Activated T-cell treated with anti-CD3 and anti-CD28 coated beads for 48 hours (primary cell): ENCODE data around the gene GNB5.
A peak's percentile ranks its signal among the peaks of the same experiment; 100 is the strongest.
"Not testable (repeated sequence)": the region's sequence is repeated elsewhere in the genome, so short reads cannot be mapped to it uniquely, and the experiment has no call there.

ENCODE experiments used
- DNase-seq: peaks from one replicate; pipeline ENCODE4 v3.0.0-alpha.2; 2020; ENCODE audit warnings: low read depth

GNB5 gene

DNA sequence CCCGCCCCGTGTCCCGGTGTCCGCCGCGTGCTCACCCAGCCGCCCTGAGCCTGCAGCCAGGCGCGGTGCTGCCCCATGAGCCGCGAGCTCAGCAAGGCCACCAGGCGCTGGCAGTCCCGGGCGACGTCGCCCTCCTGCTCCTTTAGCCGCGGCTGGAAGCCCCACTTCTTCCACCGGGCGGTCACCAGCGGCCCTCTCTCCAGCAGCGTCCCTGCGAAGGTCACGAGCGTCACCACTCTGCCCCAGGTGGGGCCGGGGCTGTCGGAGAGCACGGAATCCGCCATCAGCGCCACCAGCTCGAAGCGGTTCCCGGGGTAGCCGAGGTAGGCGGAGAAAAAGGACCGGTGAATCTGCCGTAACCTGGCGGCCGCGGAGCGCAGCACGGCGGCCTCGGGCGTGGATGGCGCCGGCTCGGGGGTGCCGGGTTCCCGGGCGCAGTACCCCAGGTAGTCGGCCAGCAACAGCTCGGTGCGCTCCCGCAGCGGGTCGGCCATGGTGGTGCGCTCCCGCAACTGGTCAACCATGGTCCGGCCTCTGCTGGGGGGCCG lies 78.9 kb downstream of the GNB5 start:
- DNase-seq = peak; percentile 38

DNA sequence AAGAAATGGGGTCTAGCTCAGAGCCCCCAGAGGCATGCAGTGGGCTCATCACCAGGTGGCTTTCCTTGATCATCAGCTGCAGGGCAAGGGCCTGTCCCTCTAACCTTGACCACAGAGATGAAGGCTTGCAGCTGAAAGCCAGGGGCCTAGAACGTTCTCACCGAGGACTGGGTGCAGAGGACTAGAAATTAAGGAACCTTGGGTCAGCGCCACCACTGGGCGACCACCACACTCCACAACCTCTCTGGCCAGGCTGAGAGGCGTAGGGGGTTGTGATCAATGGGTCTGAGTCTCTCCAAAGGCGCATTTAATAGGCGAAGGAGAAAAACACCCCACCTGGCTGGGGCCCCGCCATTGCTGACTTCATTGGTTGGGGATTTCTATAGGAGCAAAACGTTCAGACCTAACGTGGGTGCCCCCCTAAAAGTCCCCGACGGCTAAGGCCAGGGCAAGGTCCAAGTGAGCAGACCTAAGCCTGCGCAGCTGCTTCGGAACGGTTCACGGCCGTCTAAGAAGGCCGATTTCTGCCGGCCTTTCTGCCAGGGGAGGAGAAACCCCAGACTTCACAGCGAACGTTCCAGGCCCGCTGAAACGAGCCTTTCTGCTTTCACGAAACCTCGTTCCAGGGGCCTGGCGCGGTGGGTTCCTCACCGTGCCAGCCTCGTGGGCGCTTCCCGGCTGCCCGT lies 79.5 kb downstream of the GNB5 start:
- no peak for DNase-seq

DNA sequence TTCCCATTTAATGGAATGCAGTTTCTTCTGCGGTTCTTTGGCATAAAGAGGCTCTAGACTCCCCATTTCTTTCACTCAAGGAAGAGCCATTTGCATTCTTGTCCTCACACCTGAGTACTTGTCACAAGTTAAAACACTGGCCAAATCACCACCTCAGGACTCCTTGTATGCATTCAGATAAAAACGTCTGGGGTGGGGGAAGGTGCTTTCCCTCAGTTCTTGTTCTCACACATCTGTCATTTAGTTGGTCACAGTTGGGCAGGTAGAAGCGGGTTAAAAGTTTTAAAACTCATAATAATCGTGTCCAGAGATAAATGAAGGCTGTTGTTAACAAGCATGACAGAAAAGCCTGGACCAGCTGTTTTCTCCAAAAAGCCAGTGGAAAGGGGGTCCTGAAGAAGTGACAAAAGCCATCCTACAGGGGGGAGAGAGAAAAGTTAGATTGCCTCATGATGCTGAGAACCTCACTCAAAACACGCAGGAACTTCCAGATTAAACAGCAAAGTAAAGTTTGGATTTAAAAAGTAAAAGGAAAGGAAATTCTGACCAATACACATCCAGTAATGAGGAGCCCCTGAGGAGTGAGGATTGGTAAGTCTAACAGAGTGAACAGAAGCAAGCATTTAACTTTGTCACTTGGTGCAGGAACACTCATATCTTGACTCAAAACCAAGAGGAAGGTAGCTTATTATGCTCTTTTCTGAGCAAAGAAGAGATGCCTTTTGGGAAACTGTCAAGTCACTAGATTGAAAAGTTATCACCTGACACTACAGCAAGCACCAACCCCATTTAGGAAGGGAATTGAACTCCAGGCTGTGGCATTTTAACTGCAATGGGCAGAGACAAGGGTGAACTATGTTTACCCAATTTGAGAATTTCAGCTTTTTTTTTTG lies 81.4 kb downstream of the GNB5 start:
- no peak for DNase-seq

DNA sequence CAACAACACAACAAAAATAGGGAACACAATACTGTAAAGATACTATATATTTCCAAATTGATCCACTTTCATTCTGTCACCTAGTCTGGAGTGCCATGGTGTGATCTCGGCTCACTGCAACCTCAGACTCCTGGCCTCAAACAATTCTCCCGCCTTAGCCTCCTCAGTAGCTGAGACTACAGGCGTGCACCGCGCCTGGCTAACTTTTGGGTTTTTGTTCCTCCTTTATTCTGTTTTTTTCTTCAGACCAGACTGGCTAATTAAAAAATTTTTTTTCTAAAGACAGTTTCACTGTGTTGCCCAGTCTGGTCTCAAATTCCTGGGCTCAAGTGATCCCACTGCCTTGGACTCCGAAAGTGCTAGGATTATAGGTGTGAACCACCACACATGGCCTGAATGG lies 84.0 kb downstream of the GNB5 start:
- no peak for DNase-seq

DNA sequence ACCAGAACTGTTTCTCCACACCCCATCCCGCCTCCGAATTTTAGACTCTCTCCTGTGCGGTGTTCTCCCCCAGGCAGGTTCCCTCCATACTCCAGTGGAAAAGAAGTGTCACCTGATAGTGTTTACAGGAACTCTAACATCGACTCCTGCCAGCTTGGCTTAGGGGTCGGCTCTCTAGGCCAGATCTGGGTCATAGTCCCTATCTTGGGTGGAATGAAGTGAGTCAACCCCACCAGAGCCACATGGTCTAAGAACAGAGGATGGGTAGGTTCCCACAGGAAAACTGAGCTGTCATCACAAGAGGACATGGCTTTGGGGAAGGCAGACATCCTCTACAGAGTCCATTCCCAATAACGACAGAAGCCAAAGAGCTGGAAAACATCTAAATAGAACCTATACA lies 84.6 kb downstream of the GNB5 start:
- DNase-seq = no peak

DNA sequence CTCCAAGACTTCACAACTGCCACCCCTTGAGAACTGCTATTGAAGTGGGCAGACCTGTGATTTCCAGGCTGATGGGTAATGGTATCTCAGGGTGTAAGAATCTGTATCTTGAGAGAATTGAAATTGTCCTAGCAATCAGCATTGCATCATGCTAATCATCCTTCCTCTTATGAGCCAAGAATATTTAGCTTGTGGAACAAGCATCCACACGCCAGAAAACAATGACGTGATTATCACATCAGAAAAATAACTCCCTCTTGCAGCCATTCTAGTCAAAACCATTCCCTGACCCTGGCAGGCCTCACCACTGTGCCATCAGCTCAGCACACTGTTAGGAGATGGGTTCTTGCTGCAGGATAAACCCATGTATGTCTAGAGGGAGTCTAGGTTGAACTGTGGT lies 85.3 kb downstream of the GNB5 start:
- DNase-seq = no peak

DNA sequence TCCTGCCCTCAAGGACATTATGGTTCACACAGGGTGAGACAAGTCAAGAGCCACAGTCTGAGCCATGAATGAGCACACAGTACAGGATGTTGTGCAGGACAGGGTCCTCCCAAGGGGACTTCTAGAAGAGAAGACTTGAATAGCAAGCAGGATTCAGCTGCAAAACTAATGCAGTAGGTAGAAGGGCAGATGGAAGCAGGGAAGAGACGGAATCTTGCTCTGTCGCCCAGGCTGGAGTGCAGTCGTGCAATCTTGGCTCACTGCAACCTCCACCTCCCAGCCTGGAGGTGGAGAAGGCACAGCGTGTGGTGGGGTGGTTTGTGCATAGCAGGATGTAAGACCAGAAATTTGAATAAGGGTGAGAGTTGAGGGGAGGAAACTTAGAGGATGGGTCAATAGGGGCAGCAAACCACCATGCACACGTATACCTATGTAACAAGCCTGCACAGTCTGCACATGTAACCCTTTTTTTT lies 86.6 kb downstream of the GNB5 start:
- DNase-seq = no peak

DNA sequence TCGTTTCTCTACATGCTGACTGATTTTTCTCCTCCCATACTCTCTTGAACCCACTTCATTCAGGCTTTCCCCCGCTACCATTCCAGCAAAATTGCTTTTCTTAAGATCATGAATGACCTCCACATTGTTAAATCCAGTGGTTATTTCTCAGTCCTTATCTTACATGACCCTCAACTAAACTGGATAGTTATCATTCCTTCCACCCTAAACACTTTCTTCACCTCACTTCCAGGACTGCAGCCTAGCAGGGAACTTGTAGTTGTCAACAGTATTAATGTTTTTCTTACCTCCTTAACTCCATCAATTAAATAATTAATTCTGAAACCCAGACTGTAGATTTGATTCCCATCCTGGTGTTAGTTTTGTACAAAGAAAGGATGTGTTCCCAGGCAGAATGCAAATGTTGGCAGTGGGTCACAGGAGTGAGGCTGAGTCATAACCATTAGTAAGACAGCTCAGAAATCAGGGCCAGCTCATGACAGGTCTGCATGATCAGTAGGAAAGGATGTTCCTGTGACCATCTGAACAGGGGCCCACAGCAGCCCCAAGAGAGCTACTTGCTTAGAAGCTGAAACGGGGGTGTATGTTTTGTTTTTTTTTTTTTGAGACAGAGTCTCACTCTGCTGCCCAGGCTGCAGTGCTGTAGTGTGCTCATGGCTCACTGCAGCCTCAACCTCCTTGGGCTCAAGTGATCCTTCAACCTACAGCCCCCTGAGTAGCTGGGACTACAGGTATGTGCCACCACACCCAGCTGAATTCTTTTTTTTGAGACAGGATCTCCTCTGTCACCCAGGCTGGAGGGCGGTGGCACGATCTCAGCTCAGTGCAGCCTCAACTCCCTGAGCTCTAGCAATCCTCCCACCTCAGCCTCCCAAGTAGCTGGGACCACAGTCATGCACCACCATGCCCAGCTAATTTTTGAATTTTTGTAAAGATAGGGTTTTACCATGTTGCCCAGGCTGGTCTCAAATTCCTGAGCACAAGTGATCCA lies 87.7 kb downstream of the GNB5 start:
- DNase-seq = no peak

DNA sequence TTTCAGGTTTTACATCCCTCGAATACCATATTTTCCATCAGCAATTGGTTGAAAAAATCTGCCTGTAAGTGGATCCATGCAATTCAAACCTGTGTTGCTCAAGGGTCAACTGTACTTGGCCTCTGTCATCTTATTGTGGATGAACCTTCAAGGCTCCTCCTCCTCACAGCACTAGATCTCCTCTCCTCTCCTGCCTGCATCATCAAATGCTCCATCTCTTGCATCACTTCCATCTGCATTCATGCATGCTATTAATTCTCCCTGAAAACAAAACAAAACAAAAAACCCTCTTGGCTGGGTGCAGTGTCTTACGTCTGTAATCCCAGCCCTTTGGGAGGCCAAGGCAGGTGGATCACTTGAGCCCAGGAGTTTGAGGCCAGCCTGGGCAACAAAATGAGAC lies 88.7 kb downstream of the GNB5 start:
- DNase-seq = no peak

DNA sequence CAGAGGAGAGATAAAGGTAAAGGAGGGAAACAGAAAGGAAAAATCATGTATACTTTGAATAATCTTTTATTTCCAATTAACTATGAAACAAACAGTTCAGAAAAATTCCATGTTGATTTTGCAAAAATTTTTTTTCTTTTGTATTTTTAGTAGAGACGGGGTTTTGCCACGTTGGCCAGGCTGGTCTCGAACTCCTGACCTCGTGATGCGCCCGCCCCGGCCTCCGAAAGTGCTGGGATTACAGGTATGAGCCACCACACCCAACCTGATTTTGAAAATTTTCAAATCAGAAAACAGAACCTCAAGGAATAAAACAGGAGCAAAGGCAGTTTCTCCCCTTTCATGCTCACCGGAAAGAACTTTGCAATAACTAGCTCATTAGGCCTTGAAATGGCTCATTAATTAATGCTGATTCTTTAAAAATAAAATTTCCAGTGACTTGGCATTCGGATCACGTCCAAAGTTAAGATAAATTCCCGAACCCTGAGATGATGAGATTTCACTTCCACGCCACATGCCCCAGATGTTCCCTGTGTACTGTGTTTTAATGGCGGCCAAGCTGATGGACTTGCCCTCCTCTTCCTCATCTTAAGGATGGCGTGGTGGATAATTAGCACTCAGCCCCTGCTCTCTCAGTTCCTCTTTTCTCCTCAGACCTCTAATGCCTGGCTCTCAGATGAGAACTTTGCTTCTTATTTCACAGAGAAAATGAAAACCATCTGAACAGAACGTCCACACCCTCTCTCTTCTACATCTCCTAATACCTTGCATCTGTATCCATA lies 89.5 kb downstream of the GNB5 start:
- DNase-seq = no peak

DNA sequence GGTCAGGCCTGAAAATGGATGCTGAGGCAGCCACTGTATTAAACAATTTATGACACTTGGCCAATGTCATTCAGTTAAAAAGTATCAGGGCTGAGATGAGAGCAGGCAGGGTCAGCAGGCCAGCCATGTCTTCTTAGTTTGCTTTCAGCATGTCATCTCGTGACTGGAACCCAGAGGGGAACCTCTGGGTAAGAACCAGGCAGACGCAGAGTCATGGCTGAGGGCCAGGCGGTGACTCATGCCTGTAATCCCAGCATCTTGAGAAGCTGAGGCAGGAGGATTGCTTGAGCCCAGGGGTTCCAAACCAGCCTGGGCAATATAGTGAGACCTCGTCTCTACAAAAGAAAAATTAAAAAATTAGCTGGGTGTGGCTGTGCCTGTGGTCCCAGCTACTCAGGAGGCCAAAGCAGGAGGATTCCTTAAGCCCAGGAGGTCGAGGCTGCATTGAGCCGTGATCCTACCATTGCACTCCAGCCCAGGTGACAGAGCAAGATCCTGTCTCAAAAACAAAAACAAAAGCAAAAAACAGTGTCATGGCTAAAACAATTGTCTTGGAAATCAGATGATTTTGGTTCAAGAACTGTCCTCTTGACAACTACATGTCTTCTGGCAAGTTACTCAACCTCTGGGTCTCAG lies 90.3 kb downstream of the GNB5 start:
- DNase-seq = no peak

DNA sequence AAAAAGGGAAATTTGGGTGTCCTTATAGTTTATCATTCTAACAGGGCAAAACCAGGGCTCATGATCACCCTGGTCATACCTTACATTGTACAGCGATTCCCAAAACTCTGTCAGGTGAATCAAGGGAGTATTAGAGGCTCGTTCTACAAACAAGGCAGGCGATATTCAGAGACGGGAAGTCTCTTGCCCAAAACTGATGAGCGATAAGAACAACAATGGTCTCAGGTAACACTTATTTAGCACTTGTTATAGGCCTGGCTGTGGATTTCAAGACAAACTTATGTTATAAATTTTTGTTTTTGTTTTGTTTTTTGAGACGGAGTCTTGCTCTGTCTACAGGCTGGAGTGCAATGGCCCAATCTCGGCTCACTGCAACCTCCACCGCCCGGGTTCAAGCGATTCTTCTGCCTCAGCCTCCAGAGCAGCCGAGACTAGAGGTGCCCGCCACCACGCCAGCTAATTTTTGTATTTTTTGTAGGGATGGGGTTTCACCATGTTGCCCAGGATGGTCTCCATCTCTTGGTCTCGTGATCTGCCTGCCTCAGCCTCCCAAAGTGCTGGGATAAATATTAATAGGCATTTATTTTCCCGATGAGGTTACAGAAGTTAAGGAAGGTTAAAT lies 91.4 kb downstream of the GNB5 start:
- DNase-seq = no peak

DNA sequence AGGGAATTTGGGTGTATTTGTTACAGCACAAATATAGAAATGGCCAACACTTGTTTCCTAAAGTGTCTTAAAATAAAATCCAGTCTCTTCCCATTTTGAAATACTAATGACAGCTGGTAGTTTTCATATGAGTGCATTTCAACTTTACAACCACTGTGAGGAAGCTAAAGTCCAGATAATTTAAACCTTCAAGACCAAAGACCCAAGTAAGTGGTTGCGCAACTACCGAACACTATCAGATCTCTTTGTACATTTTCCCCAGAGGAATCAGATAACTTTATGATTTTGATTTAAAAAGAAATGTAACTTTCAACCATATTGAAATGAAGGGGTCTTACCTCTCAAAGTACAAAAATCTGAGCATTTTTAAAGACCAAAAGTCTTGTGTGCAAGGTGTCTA lies 92.9 kb downstream of the GNB5 start:
- no peak for DNase-seq

DNA sequence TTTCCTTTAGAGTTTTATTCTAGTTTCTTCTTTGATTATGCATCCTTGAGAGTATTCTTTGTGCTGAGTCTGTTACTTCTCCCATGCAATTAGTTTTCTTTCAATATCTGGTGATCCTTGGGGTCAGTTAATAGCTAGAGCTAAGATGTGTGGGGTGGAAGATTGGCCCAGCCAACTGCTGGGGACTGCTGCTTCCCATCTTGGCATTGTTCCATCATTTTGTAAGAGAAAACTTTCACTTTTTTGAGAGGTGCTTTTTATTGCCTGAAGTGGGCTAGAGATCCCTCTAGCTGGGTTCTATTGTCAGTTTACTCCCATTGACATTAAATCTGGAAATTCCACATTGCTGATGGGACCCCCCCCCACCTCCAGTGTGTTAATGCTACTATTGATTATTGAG lies 94.0 kb downstream of the GNB5 start:
- DNase-seq = no peak

DNA sequence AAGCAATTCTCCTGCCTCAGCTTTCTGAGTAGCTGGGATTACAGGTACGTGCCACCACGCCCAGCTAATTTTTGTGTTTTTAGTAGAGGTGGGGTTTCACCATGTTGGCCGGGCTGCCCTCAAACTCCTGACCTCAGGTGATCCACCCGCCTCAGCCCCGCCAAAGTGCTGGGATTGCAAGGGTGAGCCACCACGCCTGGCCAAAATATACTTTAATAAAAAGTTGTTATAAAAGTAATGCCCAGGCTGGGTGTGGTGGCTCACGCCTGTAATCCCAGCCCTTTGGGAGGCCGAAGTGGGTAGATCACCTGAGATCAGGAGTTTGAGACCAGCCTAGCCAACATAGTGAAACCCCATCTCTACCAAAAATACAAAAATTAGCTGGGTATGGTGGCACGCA lies 94.7 kb downstream of the GNB5 start:
- not testable (repeated sequence) for DNase-seq

DNA sequence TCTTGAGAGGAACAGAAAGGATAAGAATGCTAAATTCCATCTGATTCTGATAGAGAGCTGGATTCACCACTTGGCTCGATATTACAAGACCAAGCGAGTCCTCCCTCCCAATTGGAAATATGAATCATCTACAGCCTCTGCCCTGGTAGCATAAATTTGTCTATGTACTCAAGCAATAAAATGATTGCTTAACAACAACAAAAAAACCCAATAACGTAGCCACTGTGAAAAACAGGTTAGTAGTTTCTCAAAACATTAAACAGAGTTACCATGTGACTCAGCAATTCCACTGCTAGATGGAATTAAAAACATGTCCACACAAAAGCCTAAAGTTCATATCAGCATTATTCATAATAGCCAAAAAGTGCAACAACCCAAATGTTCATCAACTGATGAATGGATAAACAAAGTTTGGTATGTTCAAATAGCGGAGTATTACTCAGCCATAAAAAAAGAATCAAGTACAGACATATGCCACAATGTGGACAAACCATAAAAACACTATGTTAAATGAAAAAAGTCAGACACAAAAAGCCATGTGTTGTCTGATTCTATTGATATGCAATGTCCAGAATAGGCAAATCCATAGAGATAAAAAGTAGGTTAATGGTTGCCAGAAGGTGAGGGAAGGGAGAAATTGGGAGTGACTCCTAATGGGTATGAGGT lies 95.5 kb downstream of the GNB5 start:
- DNase-seq = no peak

DNA sequence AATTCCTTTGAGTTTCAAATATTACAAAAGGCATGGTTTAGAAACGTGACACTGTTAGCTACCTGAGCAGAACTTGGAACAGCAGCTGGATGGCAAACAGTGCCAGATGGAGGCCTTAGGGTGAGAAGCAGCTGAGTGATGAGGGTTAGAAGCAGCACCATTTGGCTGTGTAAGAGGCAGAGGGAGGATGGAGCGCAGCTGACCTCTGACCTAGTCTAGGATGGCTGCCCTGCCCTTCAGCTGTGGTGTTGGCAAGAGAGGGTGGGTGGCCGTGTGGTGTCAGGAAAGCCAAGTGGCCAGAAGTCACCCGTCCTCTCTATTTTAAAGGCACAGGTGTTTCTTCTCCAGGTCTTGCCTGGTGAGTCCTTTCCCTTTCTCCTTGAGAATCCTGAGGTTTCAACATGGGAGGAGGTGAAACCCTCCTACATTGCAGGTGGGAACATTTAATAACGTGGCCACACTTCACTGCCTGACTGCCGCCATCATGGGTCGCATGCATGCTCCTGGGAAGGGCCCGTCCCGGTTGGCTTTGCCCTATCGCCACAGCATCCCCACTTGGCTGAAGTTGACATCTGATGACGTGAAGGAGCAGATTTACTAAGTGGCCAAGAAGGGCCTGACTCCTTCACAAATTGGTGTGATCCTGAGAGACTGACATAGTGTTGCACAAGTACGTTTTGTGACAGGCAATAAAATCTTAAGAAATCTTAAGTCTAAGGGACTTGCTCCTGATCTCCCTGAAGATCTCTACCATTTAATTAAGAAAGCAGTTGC lies 96.2 kb downstream of the GNB5 start:
- no peak for DNase-seq

DNA sequence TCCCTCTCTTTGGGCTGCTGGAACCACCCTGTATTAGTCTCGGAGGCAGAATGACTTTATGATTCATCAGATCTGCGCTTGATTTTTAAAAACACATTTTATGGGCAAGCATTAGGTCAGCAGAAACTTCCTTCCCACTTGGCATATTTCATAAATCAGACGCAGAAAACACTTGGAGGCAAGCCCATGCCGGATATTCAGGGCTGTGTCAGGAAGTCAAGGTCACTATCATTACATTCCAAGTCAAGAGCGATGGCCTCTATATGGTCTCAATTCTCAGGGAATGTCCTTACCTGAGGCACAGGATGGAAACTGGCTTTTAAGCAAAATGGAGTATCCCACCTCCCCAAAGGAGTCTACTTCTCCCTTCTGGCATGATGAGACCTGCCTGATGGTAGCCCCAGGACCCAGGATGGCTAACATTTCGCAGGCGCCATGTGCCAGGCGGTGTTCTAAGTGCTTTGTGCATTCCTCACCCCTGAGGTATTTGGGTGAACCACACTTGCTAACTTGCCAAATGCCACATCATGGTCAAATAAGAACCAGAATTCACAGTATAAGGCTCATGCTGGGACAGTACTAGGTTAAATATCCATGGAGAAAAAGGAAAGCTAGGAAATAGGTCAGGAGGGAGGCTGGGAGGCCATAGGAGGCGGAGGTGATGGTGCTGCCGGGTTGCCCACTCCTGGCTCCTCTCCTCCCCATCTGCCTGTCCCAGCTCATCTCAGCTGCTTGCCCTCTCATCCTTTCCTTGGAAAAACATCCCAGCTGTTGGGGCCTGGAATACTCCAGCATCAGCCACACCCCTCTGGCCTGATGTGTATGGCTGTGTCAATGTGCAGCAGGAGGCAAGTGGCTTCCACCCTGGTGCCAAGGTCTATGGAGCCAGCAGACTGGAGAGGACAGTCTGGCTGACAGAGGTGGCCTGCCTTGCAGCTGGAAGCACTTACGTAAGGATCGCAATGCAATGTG lies 97.4 kb downstream of the GNB5 start:
- DNase-seq = no peak
